ENCODE data around the gene MYB.
"Not testable (repeated sequence)": the region's sequence is repeated elsewhere in the genome, so short reads cannot be mapped to it uniquely, and the experiment has no call there.

Gene MYB

GRCh38 chr6:135180542-135181332, at the start of gene MYB:
MYB (plus strand) TSS chr6:135181308; CDS start chr6:135181514, 206 bp downstream.
- DNase-seq (ENCODE audit: low spot score): no peak

- DNase-seq (ENCODE audit: low spot score): no peak
Measured at GRCh38 chr6:135132776-135133175, 48.3 kb upstream of the MYB start.

- DNase-seq (ENCODE audit: low spot score): no peak
Measured at GRCh38 chr6:135135835-135136234, 45.3 kb upstream of the MYB start.

- DNase-seq (ENCODE audit: low spot score): no peak
Measured at GRCh38 chr6:135137826-135138225, 43.3 kb upstream of the MYB start.

GRCh38 chr6:135141182-135141581, 39.9 kb upstream of the MYB start:
- no peak for DNase-seq (ENCODE audit: low spot score)

- no peak for DNase-seq (ENCODE audit: low spot score)
Measured at GRCh38 chr6:135141728-135142127, 39.4 kb upstream of the MYB start.

GRCh38 chr6:135142232-135142631, 38.9 kb upstream of the MYB start:
- not testable (repeated sequence) for DNase-seq (ENCODE audit: low spot score)

GRCh38 chr6:135144673-135145062, 36.4 kb upstream of the MYB start:
- DNase-seq (ENCODE audit: low spot score): no peak

- DNase-seq (ENCODE audit: low spot score): peak; percentile 30
Measured at GRCh38 chr6:135145063-135145800, 35.9 kb upstream of the MYB start.

GRCh38 chr6:135146162-135146934, 34.8 kb upstream of the MYB start:
- no peak for DNase-seq (ENCODE audit: low spot score)

- no peak for DNase-seq (ENCODE audit: low spot score)
Measured at GRCh38 chr6:135147637-135148592, 33.2 kb upstream of the MYB start.

- DNase-seq (ENCODE audit: low spot score): no peak
Measured at GRCh38 chr6:135148889-135149288, 32.2 kb upstream of the MYB start.

- no peak for DNase-seq (ENCODE audit: low spot score)
Measured at GRCh38 chr6:135149376-135149775, 31.7 kb upstream of the MYB start.

- DNase-seq (ENCODE audit: low spot score): not testable (repeated sequence)
Measured at GRCh38 chr6:135150481-135150880, 30.6 kb upstream of the MYB start.

GRCh38 chr6:135154125-135154524, 27.0 kb upstream of the MYB start:
- not testable (repeated sequence) for DNase-seq (ENCODE audit: low spot score)

GRCh38 chr6:135158397-135158796, 22.7 kb upstream of the MYB start:
- DNase-seq (ENCODE audit: low spot score): no peak

GRCh38 chr6:135159531-135159930, 21.6 kb upstream of the MYB start:
- DNase-seq (ENCODE audit: low spot score): no peak

GRCh38 chr6:135161411-135162395, 19.4 kb upstream of the MYB start:
- no peak for DNase-seq (ENCODE audit: low spot score)

- DNase-seq (ENCODE audit: low spot score): no peak
Measured at GRCh38 chr6:135162678-135163439, 18.2 kb upstream of the MYB start.

- no peak for DNase-seq (ENCODE audit: low spot score)
Measured at GRCh38 chr6:135163440-135163738, 17.7 kb upstream of the MYB start.
